GM12891 (cell line): Measurements from ENCODE around the gene EIF3M.

ENCODE experiments used
- POLR2AphosphoS5 ChIP-seq: IDR thresholded peaks from 2 replicates; pipeline ENCODE4 v1.6.1; 2011; ENCODE audit warnings: low read depth, low read length, control low read depth
- SPI1 ChIP-seq: IDR thresholded peaks from 2 replicates; pipeline ENCODE4 v1.6.1; 2011; ENCODE audit warnings: low read depth, low read length, control low read depth

GRCh38 chr11:32594272-32594671 lies 10.6 kb downstream of the EIF3M start:
- TF ChIP-seq SPI1 (no peak), POLR2AphosphoS5 (no peak)
